Endodermal cell (in vitro differentiated cells): ENCODE measurements around the gene TRIM50. TPM values are rescaled to one million over a fixed set of nuclear protein-coding genes. Genes with fewer than 3 reads are reported as not detected.
A peak's percentile ranks its signal among the peaks of the same experiment; 100 is the strongest.

Experiments used
- DNase-seq: peaks from one replicate; pipeline ENCODE4 v3.0.0-alpha.2; 2017
- H3K27ac ChIP-seq: 2 replicates; pipeline ENCODE4 v1.5.1; 2013; ENCODE audit warnings: mild to moderate bottlenecking, low read depth, low read length, moderate library complexity
- H3K27me3 ChIP-seq: 2 replicates; pipeline ENCODE4 v1.6.1; 2013; ENCODE audit warnings: mild to moderate bottlenecking, low read length, moderate library complexity; ENCODE audit not compliant: insufficient read depth, control insufficient read depth, poor library complexity, severe bottlenecking
- H3K36me3 ChIP-seq: 2 replicates; pipeline ENCODE4 v1.7.0; 2013; ENCODE audit warnings: mild to moderate bottlenecking, low read length, moderate library complexity; ENCODE audit not compliant: control insufficient read depth, insufficient read depth
- H3K4me1 ChIP-seq: one replicate; pipeline ENCODE4 v1.7.0; 2013; ENCODE audit warnings: low read length; ENCODE audit not compliant: control insufficient read depth, insufficient read depth
- H3K4me3 ChIP-seq: 2 replicates; pipeline ENCODE4 v1.5.1; 2013; ENCODE audit warnings: mild to moderate bottlenecking, low read length, moderate library complexity
- H3K9ac ChIP-seq: 2 replicates; pipeline ENCODE4 v1.6.1; 2013; ENCODE audit warnings: mild to moderate bottlenecking, low read length, moderate library complexity; ENCODE audit not compliant: poor library complexity, severe bottlenecking; ENCODE audit errors: extremely low read depth
- H3K9me3 ChIP-seq: 2 replicates; pipeline ENCODE4 v1.6.1; 2013; ENCODE audit warnings: mild to moderate bottlenecking, low read length, moderate library complexity; ENCODE audit not compliant: control insufficient read depth
- H3K27ac Mint-ChIP-seq: 2 replicates; pipeline ENCODE4 v1.8.0; 2020; ENCODE audit warnings: mixed read lengths
- H3K27me3 Mint-ChIP-seq: 2 replicates; pipeline ENCODE4 v1.8.0; 2021; ENCODE audit warnings: mild to moderate bottlenecking, mixed read lengths; ENCODE audit not compliant: insufficient read depth
- H3K36me3 Mint-ChIP-seq: 2 replicates; pipeline ENCODE4 v1.8.0; 2020; ENCODE audit warnings: low read depth, mixed read lengths
- H3K4me1 Mint-ChIP-seq: 2 replicates; pipeline ENCODE4 v1.8.0; 2020; ENCODE audit warnings: mixed read lengths
- H3K4me3 Mint-ChIP-seq: 2 replicates; pipeline ENCODE4 v1.8.0; 2020; ENCODE audit warnings: mild to moderate bottlenecking, moderate library complexity, mixed read lengths
- H3K9me3 Mint-ChIP-seq: 2 replicates; pipeline ENCODE4 v1.8.0; 2020; ENCODE audit warnings: mild to moderate bottlenecking, mixed read lengths
- WGBS, 2 experiments: methylation state at CpG; one replicate each; pipeline versions ENCODE4 v1.1.5 to v1.1.7; 2013; ENCODE audit warnings: missing lambda C conversion rate in 2 of 2, mixed read lengths in 1 of 2; ENCODE audit not compliant: insufficient coverage in 1 of 2, insufficient read length in 1 of 2; 5-methylcytosine and 5-hydroxymethylcytosine counted together
- total RNA-seq, 2 donors: library from RNA; stranded (reverse); fragmentation: NEBNext Ultra II Directional in 1 of 2; extraction: Animal tissue kit (Norgen Biotek cat#: 25700) in 1 of 2; gene quantifications; 2 replicates in 1 of 2; 3 replicates in 1 of 2; pipeline ENCODE4 v1.2.1, GENCODE V29; 2021
- TF ChIP-seq, protein P1 (sequence below): fragments of 200-600 bp; sonication (generic); conservative IDR thresholded peaks from 2 replicates; pipeline ENCODE4 v1.5.0; 2021; ENCODE audit warnings: antibody characterized with exemption, mild to moderate bottlenecking

The TRIM50 gene
- total RNA-seq, 2 donors from 2014 or later, result 0.24 to 0.33 TPM

DNA sequence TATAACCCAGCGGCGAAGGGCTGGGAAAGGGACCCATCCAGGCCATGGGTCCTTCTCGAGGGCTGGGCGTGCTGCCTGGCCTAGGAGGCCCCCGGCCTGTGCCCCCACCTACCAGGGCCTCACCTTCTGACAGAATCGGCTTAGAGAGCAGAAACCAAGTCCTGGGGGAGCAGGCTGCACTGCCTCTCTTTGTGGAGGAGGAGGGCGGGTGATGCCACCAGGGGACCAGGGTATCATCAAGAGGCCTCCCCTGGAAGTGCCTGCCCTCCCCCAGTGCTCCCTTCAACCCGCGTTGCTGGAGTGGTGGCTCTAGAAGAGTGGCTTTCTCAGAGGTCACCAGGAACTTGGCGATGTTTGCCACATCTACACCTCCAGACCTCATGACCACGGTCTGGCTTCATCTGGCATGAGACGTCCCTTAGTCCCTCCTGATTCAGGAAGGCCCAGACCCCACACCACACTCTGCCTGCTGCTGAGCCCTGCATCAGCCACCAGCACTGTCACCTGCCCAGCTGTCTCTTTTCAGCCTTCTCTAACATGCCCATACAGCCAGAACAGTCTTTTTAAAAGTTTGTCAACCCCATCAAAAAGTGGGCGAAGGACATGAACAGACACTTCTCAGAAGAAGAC lies 32.0 kb upstream of the TRIM50 start:
- no peak for DNase-seq
- Mint-ChIP-seq H3K4me3 (no peak overlapping the region), H3K27me3 (no peaks in the 10 kb centered on the region), H3K4me1 (peaks cover 7% of the 10 kb centered on the region), H3K9me3 (peaks cover 3% of the 10 kb centered on the region), H3K27ac (peak overlapping the region; percentile 27), H3K36me3 (no peaks in the 10 kb centered on the region)
- TF ChIP-seq, protein P1, sequence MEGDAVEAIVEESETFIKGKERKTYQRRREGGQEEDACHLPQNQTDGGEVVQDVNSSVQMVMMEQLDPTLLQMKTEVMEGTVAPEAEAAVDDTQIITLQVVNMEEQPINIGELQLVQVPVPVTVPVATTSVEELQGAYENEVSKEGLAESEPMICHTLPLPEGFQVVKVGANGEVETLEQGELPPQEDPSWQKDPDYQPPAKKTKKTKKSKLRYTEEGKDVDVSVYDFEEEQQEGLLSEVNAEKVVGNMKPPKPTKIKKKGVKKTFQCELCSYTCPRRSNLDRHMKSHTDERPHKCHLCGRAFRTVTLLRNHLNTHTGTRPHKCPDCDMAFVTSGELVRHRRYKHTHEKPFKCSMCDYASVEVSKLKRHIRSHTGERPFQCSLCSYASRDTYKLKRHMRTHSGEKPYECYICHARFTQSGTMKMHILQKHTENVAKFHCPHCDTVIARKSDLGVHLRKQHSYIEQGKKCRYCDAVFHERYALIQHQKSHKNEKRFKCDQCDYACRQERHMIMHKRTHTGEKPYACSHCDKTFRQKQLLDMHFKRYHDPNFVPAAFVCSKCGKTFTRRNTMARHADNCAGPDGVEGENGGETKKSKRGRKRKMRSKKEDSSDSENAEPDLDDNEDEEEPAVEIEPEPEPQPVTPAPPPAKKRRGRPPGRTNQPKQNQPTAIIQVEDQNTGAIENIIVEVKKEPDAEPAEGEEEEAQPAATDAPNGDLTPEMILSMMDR, result no peak
- Histone ChIP-seq H3K4me1 (no peaks in the 10 kb centered on the region), H3K4me3 (no peak overlapping the region), H3K9ac (no peak overlapping the region), H3K27ac (no peak overlapping the region), H3K36me3 (no peaks in the 10 kb centered on the region), H3K27me3 (no peaks in the 10 kb centered on the region), H3K9me3 (no peaks in the 10 kb centered on the region)
- WGBS, 2 experiments, result 92 to 93% methylated on average over 6 to 13 of the region's 13 CpGs

DNA sequence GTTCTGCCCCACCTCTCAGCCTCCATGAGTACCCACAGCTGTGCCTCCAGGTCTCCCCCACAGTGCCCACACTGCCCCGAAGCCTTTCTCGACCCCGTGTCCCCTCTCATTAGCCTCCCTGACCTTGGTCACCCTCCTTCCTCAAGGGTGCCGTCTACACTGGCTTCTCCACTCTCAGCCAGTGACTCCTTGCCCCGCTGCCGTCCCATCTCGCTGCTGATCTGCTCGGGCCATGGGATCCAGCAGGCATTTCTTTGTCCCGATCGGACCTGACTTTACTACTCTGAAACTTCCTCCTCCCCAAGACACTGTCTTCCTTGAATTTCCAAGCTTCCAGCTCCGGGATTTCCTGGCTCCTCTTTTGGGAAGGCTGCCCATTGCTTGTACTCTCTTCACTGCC lies 31.4 kb upstream of the TRIM50 start:
- peaks cover 7% of the 10 kb centered on the region for H3K4me1 Mint-ChIP-seq
- Histone ChIP-seq H3K36me3 (no peaks in the 10 kb centered on the region), H3K9ac (no peak overlapping the region), H3K9me3 (no peaks in the 10 kb centered on the region), H3K27ac (no peak overlapping the region), H3K27me3 (no peaks in the 10 kb centered on the region), H3K4me1 (no peaks in the 10 kb centered on the region), H3K4me3 (no peak overlapping the region)
- H3K4me3 Mint-ChIP-seq, result no peak overlapping the region
- H3K27me3 Mint-ChIP-seq, result no peaks in the 10 kb centered on the region
- no peak for DNase-seq
- H3K27ac Mint-ChIP-seq, result peak overlapping the region; percentile 27
- H3K9me3 Mint-ChIP-seq, result peaks cover 3% of the 10 kb centered on the region
- H3K36me3 Mint-ChIP-seq, result no peaks in the 10 kb centered on the region
- WGBS, 2 experiments, result 93 to 95% methylated on average over 11 of the region's 11 CpGs
- TF ChIP-seq, protein P1, result no peak

DNA sequence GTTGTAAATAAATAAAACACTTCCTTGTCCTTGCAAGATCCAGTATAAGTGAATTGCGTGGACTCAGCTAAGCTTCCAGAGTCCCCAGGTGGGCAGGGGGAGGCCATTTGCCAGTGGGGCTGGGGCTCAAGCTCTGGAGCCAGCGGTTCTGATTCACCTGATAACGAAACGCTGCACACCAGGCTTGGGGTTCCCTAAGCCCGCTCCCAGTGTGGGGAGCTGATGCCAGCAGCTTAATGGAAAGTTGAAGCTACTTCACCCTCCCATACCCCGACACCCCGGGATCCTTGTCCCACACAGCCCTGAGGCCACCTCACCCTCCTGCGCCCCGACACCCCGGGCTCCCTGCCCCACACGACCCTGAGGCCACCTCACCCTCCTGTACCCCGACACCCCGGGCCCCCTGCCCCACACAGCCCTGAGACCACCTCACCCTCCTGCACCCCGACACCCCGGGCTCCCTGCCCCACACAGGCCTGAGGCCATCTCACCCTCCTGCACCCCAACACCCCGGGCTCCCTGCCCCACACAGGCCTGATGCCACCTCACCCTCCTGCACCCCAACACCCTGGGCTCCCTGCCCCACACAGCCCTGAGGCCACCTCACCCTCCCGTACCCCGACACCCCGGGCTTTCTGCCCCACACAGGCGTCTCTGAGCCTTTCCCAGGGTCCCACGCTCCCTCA lies 30.9 kb upstream of the TRIM50 start:
- H3K4me3 ChIP-seq, result no peak overlapping the region
- TF ChIP-seq, protein P1, result no peak
- H3K9ac ChIP-seq, result no peak overlapping the region
- H3K4me1 ChIP-seq, result no peaks in the 10 kb centered on the region
- no peak overlapping the region for H3K27ac ChIP-seq
- Mint-ChIP-seq H3K36me3 (no peaks in the 10 kb centered on the region), H3K4me3 (no peak overlapping the region), H3K9me3 (peaks cover 3% of the 10 kb centered on the region), H3K27ac (no peak overlapping the region), H3K4me1 (peaks cover 7% of the 10 kb centered on the region), H3K27me3 (no peaks in the 10 kb centered on the region)
- H3K9me3 ChIP-seq, result no peaks in the 10 kb centered on the region
- H3K27me3 ChIP-seq, result no peaks in the 10 kb centered on the region
- no peak for DNase-seq
- 88 to 100% methylated on average over 8 to 21 of the region's 21 CpGs for WGBS, 2 experiments
- no peaks in the 10 kb centered on the region for H3K36me3 ChIP-seq
